SH-SY5Y (cell line): Measurements from ENCODE around the gene SEC22A.

Experiments
- GATA2 ChIP-seq: IDR thresholded peaks from 2 replicates; pipeline ENCODE4 v1.6.1; 2011; ENCODE audit warnings: mild to moderate bottlenecking, low read depth, low read length
- GATA3 ChIP-seq: IDR thresholded peaks from 2 replicates; pipeline ENCODE4 v1.6.1; 2011; ENCODE audit warnings: low read depth, mild to moderate bottlenecking, low read length, moderate library complexity

- TF ChIP-seq GATA2 (no peak), GATA3 (no peak)
Observed at GRCh38 chr3:123281406-123281805, 79.7 kb downstream of the SEC22A start.
